ENCODE measurements around the gene OMP.

Gene OMP

DNA sequence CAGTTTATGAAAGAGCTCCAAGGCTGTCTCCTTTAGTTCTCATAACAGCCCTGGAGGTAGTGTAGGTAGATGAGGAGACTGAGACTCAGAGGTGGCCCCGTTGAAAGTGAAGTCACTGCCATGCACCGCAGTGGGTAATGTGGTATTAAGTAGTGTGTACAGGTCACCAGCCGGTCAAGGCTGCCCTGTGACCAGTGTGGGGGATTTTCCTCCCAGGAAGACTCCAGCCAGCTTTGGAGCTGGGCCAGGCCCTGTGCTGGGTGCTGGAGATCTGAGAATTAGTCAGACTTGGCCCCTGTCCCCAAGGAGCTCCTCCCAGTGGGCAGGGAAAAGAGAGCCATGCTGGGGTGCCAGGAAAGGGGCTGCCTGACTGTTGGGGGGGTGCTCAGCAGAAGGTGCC is 5.3 kb downstream of the OMP start:
- Histone ChIP-seq H3K27me3 (ENCODE audit: insufficient read depth, low read length, poor library complexity, severe bottlenecking) (no peaks in the 10 kb centered on the region), H3K36me3 (ENCODE audit: insufficient read depth, low read length) (no peaks in the 10 kb centered on the region), H4K20me1 (ENCODE audit: insufficient read depth, low read length, poor library complexity, severe bottlenecking) (no peaks in the 10 kb centered on the region), H2AFZ (ENCODE audit: low read length) (no peak overlapping the region), H3K9ac (ENCODE audit: low read depth, low read length, poor library complexity, severe bottlenecking) (no peak overlapping the region), H3K9me2 (replicated peaks; ENCODE audit: low read depth, low read length) (no peaks in the 10 kb centered on the region), H3K4me1 (ENCODE audit: insufficient read depth, low read length, poor library complexity, severe bottlenecking) (peaks cover 9% of the 10 kb centered on the region), H3F3A (ENCODE audit: low read depth) (no peaks in the 10 kb centered on the region), H3K9me3 (ENCODE audit: insufficient read depth, low read depth, low read length) (no peaks in the 10 kb centered on the region), H3K4me3 (ENCODE audit: low read length, poor library complexity, severe bottlenecking) (no peak overlapping the region), H3K79me2 (ENCODE audit: insufficient read depth, low read length) (no peaks in the 10 kb centered on the region), H3K4me2 (ENCODE audit: low read depth, low read length, poor library complexity, severe bottlenecking) (no peak overlapping the region)
- TF ChIP-seq, protein P1, sequence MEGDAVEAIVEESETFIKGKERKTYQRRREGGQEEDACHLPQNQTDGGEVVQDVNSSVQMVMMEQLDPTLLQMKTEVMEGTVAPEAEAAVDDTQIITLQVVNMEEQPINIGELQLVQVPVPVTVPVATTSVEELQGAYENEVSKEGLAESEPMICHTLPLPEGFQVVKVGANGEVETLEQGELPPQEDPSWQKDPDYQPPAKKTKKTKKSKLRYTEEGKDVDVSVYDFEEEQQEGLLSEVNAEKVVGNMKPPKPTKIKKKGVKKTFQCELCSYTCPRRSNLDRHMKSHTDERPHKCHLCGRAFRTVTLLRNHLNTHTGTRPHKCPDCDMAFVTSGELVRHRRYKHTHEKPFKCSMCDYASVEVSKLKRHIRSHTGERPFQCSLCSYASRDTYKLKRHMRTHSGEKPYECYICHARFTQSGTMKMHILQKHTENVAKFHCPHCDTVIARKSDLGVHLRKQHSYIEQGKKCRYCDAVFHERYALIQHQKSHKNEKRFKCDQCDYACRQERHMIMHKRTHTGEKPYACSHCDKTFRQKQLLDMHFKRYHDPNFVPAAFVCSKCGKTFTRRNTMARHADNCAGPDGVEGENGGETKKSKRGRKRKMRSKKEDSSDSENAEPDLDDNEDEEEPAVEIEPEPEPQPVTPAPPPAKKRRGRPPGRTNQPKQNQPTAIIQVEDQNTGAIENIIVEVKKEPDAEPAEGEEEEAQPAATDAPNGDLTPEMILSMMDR (conservative IDR thresholded peaks at IDR 0.05; ENCODE audit: low read length), result no peak
- no peak for TF ChIP-seq EZH2phosphoT487 (IDR thresholded peaks at IDR 0.05; ENCODE audit: borderline replicate concordance)

DNA sequence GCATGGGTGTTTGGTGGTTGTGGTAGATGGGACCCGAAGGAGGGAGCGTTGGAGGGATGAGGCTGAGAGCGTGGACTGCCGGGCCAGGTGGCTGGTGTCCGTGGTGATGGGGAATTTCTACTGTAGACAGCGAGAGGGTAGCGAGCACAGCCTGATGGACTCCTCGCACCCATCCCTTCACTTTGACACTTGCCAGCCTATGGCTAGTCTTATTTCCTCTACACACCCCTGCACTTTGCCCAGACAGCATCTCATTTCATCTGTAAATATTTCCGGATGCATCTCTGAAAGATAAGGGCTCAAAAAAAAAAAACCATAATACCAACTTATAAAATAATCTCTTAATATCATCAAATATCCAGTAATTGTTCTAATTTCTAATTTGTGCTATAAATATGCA is 5.8 kb downstream of the OMP start:
- Histone ChIP-seq H2AFZ (ENCODE audit: low read length) (no peak overlapping the region), H3K4me3 (ENCODE audit: low read length, poor library complexity, severe bottlenecking) (no peak overlapping the region), H3K9me2 (replicated peaks; ENCODE audit: low read depth, low read length) (no peaks in the 10 kb centered on the region), H3K4me2 (ENCODE audit: low read depth, low read length, poor library complexity, severe bottlenecking) (no peak overlapping the region), H3K36me3 (ENCODE audit: insufficient read depth, low read length) (no peaks in the 10 kb centered on the region), H3K9me3 (ENCODE audit: insufficient read depth, low read depth, low read length) (no peaks in the 10 kb centered on the region), H3K4me1 (ENCODE audit: insufficient read depth, low read length, poor library complexity, severe bottlenecking) (peaks cover 9% of the 10 kb centered on the region), H4K20me1 (ENCODE audit: insufficient read depth, low read length, poor library complexity, severe bottlenecking) (no peaks in the 10 kb centered on the region), H3F3A (ENCODE audit: low read depth) (no peaks in the 10 kb centered on the region), H3K9ac (ENCODE audit: low read depth, low read length, poor library complexity, severe bottlenecking) (no peak overlapping the region), H3K79me2 (ENCODE audit: insufficient read depth, low read length) (no peaks in the 10 kb centered on the region), H3K27me3 (ENCODE audit: insufficient read depth, low read length, poor library complexity, severe bottlenecking) (no peaks in the 10 kb centered on the region)
- no peak for TF ChIP-seq EZH2phosphoT487 (IDR thresholded peaks at IDR 0.05; ENCODE audit: borderline replicate concordance)
- TF ChIP-seq, protein P1 (conservative IDR thresholded peaks at IDR 0.05; ENCODE audit: low read length), result no peak

DNA sequence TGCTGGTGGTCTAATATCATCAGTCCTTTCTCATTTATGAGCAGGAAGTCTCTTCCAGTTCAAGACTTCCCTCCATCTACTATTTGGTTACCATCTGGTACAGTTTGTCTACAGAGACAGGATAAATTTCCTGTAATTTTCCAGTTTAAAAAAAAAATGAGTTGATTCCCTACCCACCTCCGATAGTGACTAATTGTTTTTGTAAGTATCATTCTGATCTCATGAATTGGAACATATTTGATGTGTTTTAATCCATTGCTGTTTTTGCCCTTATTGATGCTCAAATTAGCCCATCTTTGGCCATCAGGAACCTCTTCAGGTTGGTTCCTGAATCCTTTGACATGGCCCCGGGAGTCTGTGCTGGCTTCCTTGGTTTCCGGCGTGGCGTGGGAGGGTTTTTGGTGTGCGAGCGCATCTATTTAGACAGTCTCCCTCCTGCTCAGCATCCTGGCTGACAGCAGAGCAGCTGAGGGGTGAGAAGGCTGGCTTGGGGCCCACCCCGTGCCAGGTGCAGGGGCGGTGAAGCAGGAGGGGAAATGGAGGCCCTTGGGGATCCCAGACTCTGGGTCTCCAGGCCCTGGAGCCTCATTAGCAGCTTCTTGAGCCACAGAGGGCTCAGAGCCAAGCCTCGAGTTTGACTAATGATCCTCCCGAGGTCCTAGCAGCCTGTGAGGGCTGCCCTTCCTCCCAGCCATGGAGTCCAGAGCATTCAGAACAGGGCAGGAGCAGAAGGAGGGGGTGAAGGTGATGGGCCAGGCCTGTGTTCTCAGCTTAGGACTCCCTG is 6.8 kb downstream of the OMP start:
- H3K4me2 ChIP-seq (ENCODE audit: low read depth, low read length, poor library complexity, severe bottlenecking), result no peak overlapping the region
- no peaks in the 10 kb centered on the region for H3K9me3 ChIP-seq (ENCODE audit: insufficient read depth, low read depth, low read length)
- no peak overlapping the region for H3K9ac ChIP-seq (ENCODE audit: low read depth, low read length, poor library complexity, severe bottlenecking)
- no peaks in the 10 kb centered on the region for H3F3A ChIP-seq (ENCODE audit: low read depth)
- no peaks in the 10 kb centered on the region for H3K27me3 ChIP-seq (ENCODE audit: insufficient read depth, low read length, poor library complexity, severe bottlenecking)
- no peaks in the 10 kb centered on the region for H3K79me2 ChIP-seq (ENCODE audit: insufficient read depth, low read length)
- peaks cover 9% of the 10 kb centered on the region for H3K4me1 ChIP-seq (ENCODE audit: insufficient read depth, low read length, poor library complexity, severe bottlenecking)
- no peak overlapping the region for H2AFZ ChIP-seq (ENCODE audit: low read length)
- H3K9me2 ChIP-seq (replicated peaks; ENCODE audit: low read depth, low read length), result no peaks in the 10 kb centered on the region
- no peaks in the 10 kb centered on the region for H4K20me1 ChIP-seq (ENCODE audit: insufficient read depth, low read length, poor library complexity, severe bottlenecking)
- H3K36me3 ChIP-seq (ENCODE audit: insufficient read depth, low read length), result no peaks in the 10 kb centered on the region
- H3K4me3 ChIP-seq (ENCODE audit: low read length, poor library complexity, severe bottlenecking), result no peak overlapping the region
- TF ChIP-seq EZH2phosphoT487 (IDR thresholded peaks at IDR 0.05; ENCODE audit: borderline replicate concordance), result no peak

DNA sequence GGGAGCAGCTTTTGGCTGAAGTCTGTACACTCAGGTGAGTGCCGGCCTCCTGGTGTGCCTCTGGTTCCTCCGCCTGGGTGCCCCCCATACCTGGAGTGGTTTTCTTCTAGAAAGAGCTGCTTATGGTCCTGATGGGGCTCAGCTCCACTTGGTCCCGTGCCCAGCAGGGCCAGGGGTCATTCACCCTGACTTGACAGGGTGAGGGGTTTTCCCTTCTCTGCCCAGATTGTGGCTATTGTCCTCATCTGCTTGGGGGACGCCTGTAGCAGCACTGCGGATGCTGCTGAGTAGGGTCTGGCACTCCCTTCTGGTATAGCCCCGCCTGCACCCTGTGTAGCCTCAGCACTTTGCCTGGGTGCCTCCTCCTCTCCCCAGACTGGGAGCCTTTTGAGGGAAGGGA is 8.2 kb downstream of the OMP start:
- no peak for TF ChIP-seq EZH2phosphoT487 (IDR thresholded peaks at IDR 0.05; ENCODE audit: borderline replicate concordance)
- TF ChIP-seq, protein P1 (conservative IDR thresholded peaks at IDR 0.05; ENCODE audit: low read length), result no peak
- no peaks in the 10 kb centered on the region for H3K9me3 ChIP-seq (ENCODE audit: insufficient read depth, low read depth, low read length)
- H3K79me2 ChIP-seq (ENCODE audit: insufficient read depth, low read length), result no peaks in the 10 kb centered on the region
- H3K9me2 ChIP-seq (replicated peaks; ENCODE audit: low read depth, low read length), result no peaks in the 10 kb centered on the region
- H3K36me3 ChIP-seq (ENCODE audit: insufficient read depth, low read length), result no peaks in the 10 kb centered on the region
- no peaks in the 10 kb centered on the region for H3F3A ChIP-seq (ENCODE audit: low read depth)
- no peaks in the 10 kb centered on the region for H4K20me1 ChIP-seq (ENCODE audit: insufficient read depth, low read length, poor library complexity, severe bottlenecking)
- no peak overlapping the region for H3K4me3 ChIP-seq (ENCODE audit: low read length, poor library complexity, severe bottlenecking)
- peaks cover 9% of the 10 kb centered on the region for H3K4me1 ChIP-seq (ENCODE audit: insufficient read depth, low read length, poor library complexity, severe bottlenecking)
- H3K4me2 ChIP-seq (ENCODE audit: low read depth, low read length, poor library complexity, severe bottlenecking), result no peak overlapping the region
- H2AFZ ChIP-seq (ENCODE audit: low read length), result no peak overlapping the region
- H3K9ac ChIP-seq (ENCODE audit: low read depth, low read length, poor library complexity, severe bottlenecking), result no peak overlapping the region
- no peaks in the 10 kb centered on the region for H3K27me3 ChIP-seq (ENCODE audit: insufficient read depth, low read length, poor library complexity, severe bottlenecking)
